GM18517 (cell line): Measurements from ENCODE around the gene CTSE.

Source experiments
- ATAC-seq: cut with Tn5 transposase; IDR thresholded peaks from one replicate; pipeline ENCODE4 v1.9.1; 2021; ENCODE audit warnings: mild to moderate bottlenecking, moderate library complexity; ENCODE audit not compliant: unreplicated experiment

CTSE gene

GRCh38 chr1:205973377-205974232 is 50.1 kb downstream of the CTSE start:
- ATAC-seq: no peak

- ATAC-seq: no peak
These were observed 51.1 kb downstream of the CTSE start for GRCh38 chr1:205972491-205973168.

DNA sequence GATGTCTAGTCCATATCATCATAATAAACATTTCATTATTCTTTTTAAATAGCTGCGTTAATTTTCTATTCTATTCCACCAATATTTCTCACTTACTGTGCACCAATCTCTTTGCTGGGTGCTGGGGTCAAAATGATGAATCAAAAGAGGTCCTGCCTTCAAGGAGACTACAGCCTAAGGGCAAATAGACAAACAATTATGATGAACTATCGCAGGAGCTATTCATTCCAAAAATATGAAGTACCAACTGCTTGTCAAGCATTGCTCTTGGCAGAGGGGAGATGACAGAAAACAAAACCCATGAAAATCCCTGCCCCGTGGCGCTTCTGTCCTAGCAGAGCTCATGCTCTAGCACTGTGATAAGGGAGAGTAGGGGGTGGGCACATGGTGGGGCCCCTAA is 51.6 kb downstream of the CTSE start:
- no peak for ATAC-seq

DNA sequence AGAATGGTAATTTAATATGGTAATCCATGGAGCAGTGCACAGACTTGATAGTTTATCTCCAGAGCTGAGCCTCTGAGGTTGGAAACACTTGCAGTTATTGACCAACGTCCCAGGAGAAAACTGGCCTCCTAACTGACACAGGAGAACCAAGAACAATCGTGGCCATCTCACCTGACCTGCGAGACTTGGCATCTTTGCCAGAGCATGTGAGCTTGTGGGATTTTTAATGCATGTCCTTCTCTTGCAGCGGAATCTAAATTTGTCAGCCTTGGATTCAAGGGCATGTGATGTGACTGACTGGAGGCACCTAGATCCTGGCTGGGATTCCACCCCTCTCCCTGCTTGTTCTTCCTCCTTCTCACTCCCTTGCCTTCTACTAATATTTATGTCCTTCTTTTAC is 52.6 kb downstream of the CTSE start:
- ATAC-seq: no peak

DNA sequence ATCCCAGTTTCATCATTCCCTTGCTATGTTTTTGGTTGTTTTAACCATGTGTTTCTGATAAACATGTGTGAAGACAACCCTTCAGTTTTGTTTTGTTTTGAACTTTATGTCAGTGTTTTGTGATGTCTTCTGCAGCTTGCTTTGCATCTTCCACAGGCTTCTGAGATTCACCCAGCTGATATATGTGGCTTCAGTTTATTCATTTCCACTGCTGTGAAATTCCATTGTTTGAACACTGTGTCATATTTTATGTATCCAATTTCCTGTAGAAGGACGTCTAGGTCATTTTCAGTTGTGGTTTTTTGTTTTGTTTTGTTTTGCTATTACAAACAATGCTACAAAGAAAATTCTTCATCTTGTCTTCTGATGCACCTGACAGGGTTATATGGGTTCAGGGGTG is 53.2 kb downstream of the CTSE start:
- ATAC-seq: no peak

DNA sequence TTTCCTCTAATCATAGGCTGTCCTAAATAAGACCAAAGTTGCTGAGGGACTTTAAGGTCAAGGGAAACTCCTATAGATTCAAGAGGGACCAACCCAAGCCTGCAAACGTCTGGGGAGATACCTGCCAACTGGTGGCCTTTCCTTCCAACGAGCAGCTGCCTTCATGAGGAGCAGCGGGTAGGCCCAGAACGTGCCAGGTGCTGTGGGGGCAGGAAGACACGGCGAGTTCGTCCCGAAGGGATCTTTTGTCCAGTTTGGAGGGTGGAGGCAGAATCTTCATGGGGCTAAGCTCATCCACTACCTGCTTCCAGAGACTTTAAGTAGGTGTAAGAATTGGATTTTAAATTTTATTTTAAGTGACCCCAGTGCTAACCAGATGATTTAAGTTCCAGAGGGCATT is 54.5 kb downstream of the CTSE start:
- ATAC-seq: no peak

- ATAC-seq: no peak
These were observed 56.0 kb downstream of the CTSE start for GRCh38 chr1:205967554-205968335.

GRCh38 chr1:205965036-205965884 is 58.4 kb downstream of the CTSE start:
- no peak for ATAC-seq

DNA sequence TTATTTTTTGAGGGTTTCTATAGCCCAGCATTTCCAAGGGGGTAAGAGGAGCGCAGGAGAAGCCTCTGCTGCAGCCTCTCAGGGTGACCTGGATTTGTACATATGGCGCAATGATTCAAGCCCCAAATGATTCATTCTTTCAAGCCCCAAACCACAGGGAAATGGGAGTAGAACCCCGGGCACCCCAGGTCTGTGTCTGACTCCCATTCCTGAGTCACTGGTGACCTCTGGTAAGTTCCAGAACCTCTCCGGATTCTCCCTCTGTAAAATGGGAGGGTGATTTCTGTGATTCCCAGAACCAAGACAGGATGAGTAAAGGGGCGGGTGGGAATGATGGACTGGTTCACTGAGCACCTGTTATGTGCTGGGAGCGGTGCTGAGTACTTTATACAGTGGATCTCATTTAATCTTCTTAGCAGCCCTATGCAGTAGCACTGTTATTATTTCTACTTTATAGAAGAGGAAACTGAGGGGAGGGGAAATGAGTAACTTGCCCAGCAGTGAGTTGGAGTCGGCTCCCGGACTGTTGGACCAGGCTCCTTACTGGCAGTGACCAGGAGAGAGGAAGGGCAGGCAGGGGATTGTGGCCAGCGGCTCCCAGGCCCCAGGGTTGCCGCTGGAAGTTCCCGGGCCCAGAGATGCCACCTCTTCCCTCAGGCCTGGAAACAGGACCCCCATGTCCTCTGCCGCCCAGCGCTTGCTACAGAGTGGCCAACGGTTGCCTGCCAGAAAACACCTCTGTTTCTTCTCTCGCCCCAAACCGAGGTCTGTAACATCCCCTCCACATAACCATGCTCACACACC is 60.1 kb downstream of the CTSE start:
- ATAC-seq: no peak

- no peak for ATAC-seq
These were observed 60.9 kb downstream of the CTSE start for GRCh38 chr1:205962821-205963221.

DNA sequence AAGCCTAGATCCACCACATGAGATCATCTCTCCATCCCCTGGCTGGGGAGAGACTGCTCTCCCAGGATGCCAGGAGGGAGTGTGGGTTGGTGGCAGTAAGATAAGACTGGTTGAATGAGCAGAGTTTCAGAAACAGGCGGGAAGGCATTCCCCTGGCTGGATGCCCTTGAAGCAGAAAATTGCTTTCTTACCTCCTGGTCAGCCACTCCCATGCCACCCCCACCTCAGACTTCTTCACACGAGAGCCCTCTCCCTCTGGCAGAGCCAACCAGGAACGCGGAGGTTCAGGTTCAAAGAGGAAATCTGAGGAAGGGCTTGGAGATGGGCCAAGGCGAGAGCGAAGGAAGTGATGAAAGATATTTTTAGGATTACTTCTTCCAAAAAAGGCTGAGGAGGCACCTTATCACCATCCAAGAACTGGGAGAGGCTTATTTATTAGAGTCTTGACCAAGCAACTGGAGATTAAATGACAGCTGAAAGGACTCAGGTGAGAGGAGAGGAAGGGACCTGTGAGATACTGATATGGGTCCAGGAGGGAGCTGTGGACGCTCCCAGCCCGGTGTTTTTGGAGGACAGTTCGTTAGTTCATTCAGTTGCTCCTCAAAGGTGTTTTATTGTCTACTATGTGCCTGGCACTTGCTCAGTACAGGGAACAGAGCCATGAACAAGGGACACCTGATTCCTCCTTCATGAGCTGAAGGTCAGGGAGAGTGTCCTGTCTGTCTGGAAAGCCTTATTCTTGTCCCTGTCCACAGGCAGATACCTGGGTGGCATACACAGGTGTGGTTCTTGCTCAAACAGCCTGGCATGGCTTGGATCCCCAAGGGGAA is 61.5 kb downstream of the CTSE start:
- no peak for ATAC-seq

GRCh38 chr1:205961405-205961804 is 62.3 kb downstream of the CTSE start:
- ATAC-seq: no peak

DNA sequence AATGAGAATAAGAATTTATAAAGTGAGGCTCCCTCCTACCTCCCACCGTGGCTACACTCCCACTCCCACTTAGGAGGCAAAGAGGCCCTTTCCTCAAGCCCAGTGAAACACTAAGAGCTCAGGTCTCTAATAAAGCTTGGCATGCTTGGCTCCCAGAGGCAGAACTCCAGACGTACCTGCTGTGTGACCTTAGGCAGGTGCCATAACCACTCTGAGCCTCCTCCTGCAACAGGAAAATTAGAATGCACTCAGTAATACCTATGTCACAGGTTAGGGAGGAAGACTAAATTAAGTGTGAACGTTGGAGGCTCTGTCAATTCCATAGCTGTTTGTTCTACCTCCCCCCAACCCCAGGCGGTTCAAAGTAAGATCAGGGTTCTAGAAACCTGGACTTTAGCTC is 63.9 kb downstream of the CTSE start:
- ATAC-seq: no peak
